HCT116 (cell line): Measurements from ENCODE around the gene TMEM123. TPM values are rescaled to one million over a fixed set of nuclear protein-coding genes. Genes with fewer than 3 reads are reported as not detected.

ENCODE experiments used
- ATAC-seq: fragments of 200-7000 bp; cut with Tn5 transposase; 2 replicates; pipeline ENCODE4 v1.9.1; 2020; ENCODE audit warnings: mild to moderate bottlenecking, moderate library complexity
- BruUV-seq: library from RNA; stranded (reverse); fragments of 400-500 nt; replicated peaks from 2 replicates; lab custom pipeline; 2021; lab: Mats Ljungman, UMichigan
- CTCF ChIA-PET: fragments of 300-600 bp; sonication (Branson Sonifier 250); formaldehyde crosslinking; loops from one replicate; lab custom pipeline; 2021; ENCODE audit warnings: antibody characterized with exemption; lab: Charles Lee
- POLR2A ChIA-PET: fragments of 300-600, 350-600 bp; sonication (Branson Sonifier 250); formaldehyde crosslinking; loops from one replicate; lab custom pipeline; 2021; ENCODE audit warnings: antibody characterized with exemption; lab: Charles Lee
- RAD21 ChIA-PET, 2 experiments: fragments of 300-600 bp; sonication (Branson Sonifier 250); formaldehyde crosslinking; loops; one replicate each; lab custom pipeline; 2023; ENCODE audit warnings: low total read pairs in 2 of 2; ENCODE audit not compliant: uncharacterized antibody in 2 of 2, unreplicated experiment in 2 of 2, low non-redundant PET in 1 of 2; lab: Charles Lee
- DNase-seq: peaks from one replicate; pipeline ENCODE4 v3.0.0-alpha.2; 2010; ENCODE audit warnings: low read depth, low spot score
- H2AFZ ChIP-seq: fragments of 200-600 bp; shearing (Covaris generic), sonication (generic); 2 replicates; pipeline ENCODE4 v1.6.1; 2017; ENCODE audit warnings: low read depth, mixed run types, mixed read lengths, antibody characterized with exemption, low read length; ENCODE audit not compliant: poor library complexity, severe bottlenecking
- H3K27ac ChIP-seq: 2 replicates; pipeline ENCODE4 v1.5.1; 2012; ENCODE audit warnings: low read depth, low read length
- H3K27me3 ChIP-seq: fragments of 200-600 bp; sonication (generic); 2 replicates; pipeline ENCODE4 v1.6.1; 2016; ENCODE audit warnings: mixed run types, low read length, mixed read lengths; ENCODE audit not compliant: insufficient read depth
- H3K36me3 ChIP-seq, 2 experiments: fragments of 200-500 bp in 1 of 2; fragments of 200-600 bp in 1 of 2; sonication (Bioruptor generic) in 1 of 2; sonication (generic) in 1 of 2; 2 replicates each; pipeline versions ENCODE4 v1.5.1 to v1.6.1; 2014 to 2016; ENCODE audit warnings: low read length in 2 of 2, inconsistent platforms in 1 of 2, mixed read lengths in 1 of 2, mixed run types in 1 of 2; ENCODE audit not compliant: insufficient read depth in 2 of 2, control insufficient read depth in 1 of 2
- H3K4me1 ChIP-seq, 2 experiments: fragments of 200-600 bp in 1 of 2; sonication (generic) in 1 of 2; 2 replicates each; pipeline versions ENCODE4 v1.5.1 to v1.6.1; 2012 to 2017; ENCODE audit warnings: low read length in 2 of 2, inconsistent platforms in 1 of 2, mild to moderate bottlenecking in 1 of 2, mixed read lengths in 1 of 2, mixed run types in 1 of 2, moderate library complexity in 1 of 2; ENCODE audit not compliant: insufficient read depth in 2 of 2, control insufficient read depth in 1 of 2
- H3K4me2 ChIP-seq: fragments of 200-600 bp; sonication (generic); 2 replicates; pipeline ENCODE4 v1.6.1; 2017; ENCODE audit warnings: mixed run types, low read length, mixed read lengths
- H3K4me3 ChIP-seq, 2 experiments: fragments of 200-600 bp in 1 of 2; sonication (generic) in 1 of 2; replicated peaks in 1 of 2; 2 replicates each; pipeline ENCODE4 v1.5.1; 2011 to 2016; ENCODE audit warnings: low read length in 2 of 2, control low read depth in 1 of 2, low read depth in 1 of 2, mild to moderate bottlenecking in 1 of 2, mixed read lengths in 1 of 2, mixed run types in 1 of 2
- H3K79me2 ChIP-seq: fragments of 200-600 bp; sonication (generic); 2 replicates; pipeline ENCODE4 v1.6.1; 2017; ENCODE audit warnings: mild to moderate bottlenecking, mixed run types, low read length, moderate library complexity, mixed read lengths; ENCODE audit not compliant: insufficient read depth
- H3K9ac ChIP-seq: fragments of 200-600 bp; sonication (generic); 2 replicates; pipeline ENCODE4 v1.6.1; 2016; ENCODE audit warnings: low read length, mixed read lengths
- H3K9me2 ChIP-seq: fragments of 200-600 bp; sonication (generic), shearing (Covaris generic); 2 replicates; pipeline ENCODE4 v1.6.1; 2017; ENCODE audit warnings: mixed run types, mild to moderate bottlenecking, moderate library complexity; ENCODE audit not compliant: insufficient read depth
- H3K9me3 ChIP-seq, 2 experiments: fragments of 200-500 bp in 1 of 2; fragments of 200-600 bp in 1 of 2; sonication (Bioruptor generic) in 1 of 2; sonication (generic) in 1 of 2; 2 replicates each; pipeline ENCODE4 v1.6.1; 2014 to 2017; ENCODE audit warnings: low read length in 2 of 2, mixed read lengths in 2 of 2, inconsistent platforms in 1 of 2, low read depth in 1 of 2, mild to moderate bottlenecking in 1 of 2, mixed run types in 1 of 2, moderate library complexity in 1 of 2; ENCODE audit not compliant: control insufficient read depth in 1 of 2, insufficient read depth in 1 of 2
- H4K20me1 ChIP-seq: fragments of 200-600 bp; sonication (generic), shearing (Covaris generic); 2 replicates; pipeline ENCODE4 v1.6.1; 2017; ENCODE audit warnings: mixed run types, mild to moderate bottlenecking, moderate library complexity; ENCODE audit not compliant: insufficient read depth
- ATF3 ChIP-seq: IDR thresholded peaks from 2 replicates; pipeline ENCODE4 v1.6.1; 2012
- CBX3 ChIP-seq: IDR thresholded peaks from 2 replicates; pipeline ENCODE4 v1.6.1; 2012; ENCODE audit warnings: low read depth
- CEBPB ChIP-seq: IDR thresholded peaks from 2 replicates; pipeline ENCODE4 v1.6.1; 2012; ENCODE audit warnings: low read depth
- EGR1 ChIP-seq: IDR thresholded peaks from 2 replicates; pipeline ENCODE4 v1.6.1; 2012; ENCODE audit warnings: low read depth
- ELF1 ChIP-seq: IDR thresholded peaks from 2 replicates; pipeline ENCODE4 v1.6.1; 2012; ENCODE audit warnings: low read depth, borderline replicate concordance
- EZH2 ChIP-seq: fragments of 200-600 bp; sonication (generic); IDR thresholded peaks from 2 replicates; pipeline ENCODE4 v1.6.1; 2017; ENCODE audit warnings: antibody characterized with exemption, mixed run types
- EZH2phosphoT487 ChIP-seq: fragments of 200-600 bp; IDR thresholded peaks from 2 replicates; pipeline ENCODE4 v1.6.1; 2018; ENCODE audit warnings: antibody characterized with exemption, borderline replicate concordance
- FOSL1 ChIP-seq: IDR thresholded peaks from 2 replicates; pipeline ENCODE4 v1.6.1; 2012; ENCODE audit warnings: low read depth
- JUND ChIP-seq: IDR thresholded peaks from 2 replicates; pipeline ENCODE4 v1.6.1; 2012
- MAX ChIP-seq: IDR thresholded peaks from 2 replicates; pipeline ENCODE4 v1.6.1; 2012
- POLR2A ChIP-seq: IDR thresholded peaks from 2 replicates; pipeline ENCODE4 v1.7.0; 2011; ENCODE audit warnings: borderline replicate concordance; ENCODE audit not compliant: insufficient read depth, insufficient read length; ENCODE audit errors: extremely low read depth
- POLR2AphosphoS5 ChIP-seq: IDR thresholded peaks from 2 replicates; pipeline ENCODE4 v1.6.1; 2011; ENCODE audit warnings: mild to moderate bottlenecking, low read depth, low read length, moderate library complexity
- RAD21 ChIP-seq: IDR thresholded peaks from 2 replicates; pipeline ENCODE4 v1.6.1; 2012; ENCODE audit warnings: low read depth, mild to moderate bottlenecking
- SIN3A ChIP-seq: IDR thresholded peaks from 2 replicates; pipeline ENCODE4 v1.6.1; 2012; ENCODE audit warnings: low read depth
- SP1 ChIP-seq: IDR thresholded peaks from 2 replicates; pipeline ENCODE4 v1.6.1; 2012; ENCODE audit warnings: low read depth
- SRF ChIP-seq: IDR thresholded peaks from 2 replicates; pipeline ENCODE4 v1.6.1; 2012; ENCODE audit warnings: low read depth
- TCF7L2 ChIP-seq: IDR thresholded peaks from 2 replicates; pipeline ENCODE4 v1.7.0; 2011; ENCODE audit warnings: borderline replicate concordance, inconsistent platforms; ENCODE audit not compliant: insufficient read depth, insufficient read length; ENCODE audit errors: extremely low read depth
- YY1 ChIP-seq: IDR thresholded peaks from 2 replicates; pipeline ENCODE4 v1.6.1; 2011; ENCODE audit warnings: low read length, low read depth, moderate library complexity, mild to moderate bottlenecking; ENCODE audit not compliant: insufficient replicate concordance; ENCODE audit errors: extremely low read depth
- ZFX ChIP-seq: fragments of 450-650 bp; IDR thresholded peaks from 2 replicates; pipeline ENCODE4 v1.6.1; 2017
- ZNF274 ChIP-seq: fragments of 200-500 bp; sonication (Bioruptor generic); IDR thresholded peaks from 2 replicates; pipeline ENCODE4 v1.6.1; 2014; ENCODE audit warnings: mild to moderate bottlenecking, low read depth, low read length, inconsistent platforms
- intact Hi-C: fragments of 100-400 bp; cut with micrococcal nuclease; formaldehyde crosslinking; loops from 2 replicates; pipeline ENCODE4 v1.10.0; 2022
- total RNA-seq: library from RNA; stranded (reverse); gene quantifications from one replicate; pipeline ENCODE4 v1.2.1, GENCODE V29; 2021; ENCODE audit not compliant: unreplicated experiment
- TF ChIP-seq, protein P1 (sequence below), 3 experiments: fragments of 200-600 bp in 1 of 3; sonication (generic) in 1 of 3; IDR thresholded peaks in 2 of 3; conservative IDR thresholded peaks in 1 of 3; 2 replicates each; pipeline ENCODE4 v1.5.1; 2012 to 2017; ENCODE audit warnings: low read depth in 2 of 3, low read length in 2 of 3, antibody characterized with exemption in 1 of 3, borderline replicate concordance in 1 of 3, control low read depth in 1 of 3, mild to moderate bottlenecking in 1 of 3, mixed read lengths in 1 of 3, mixed run types in 1 of 3, moderate library complexity in 1 of 3; ENCODE audit not compliant: insufficient read depth in 1 of 3
- TF ChIP-seq, protein P2 (sequence below): IDR thresholded peaks from 2 replicates; pipeline ENCODE4 v1.6.1; 2011; ENCODE audit warnings: mild to moderate bottlenecking, low read length, moderate library complexity; ENCODE audit not compliant: insufficient replicate concordance; ENCODE audit errors: extremely low read depth

The TMEM123 gene
- total RNA-seq, 1 experiment from 2014 or later, result 217 TPM

- Histone ChIP-seq H3K79me2 (no peaks in the 10 kb centered on the region), H3K9me3 (no peaks in the 10 kb centered on the region), H3K4me2 (peak overlapping the region; percentile 59), H3K4me1 (peaks cover 7 to 14% of the 10 kb centered on the region in 2 experiments; a peak in 3 of 4 replicates), H3K27ac (no peak overlapping the region), H3K4me3 (0 out of 4 replicates have a peak overlapping the region, but pooled peaks of 1 of the 2 experiments have one; percentile 3), H3K9me2 (no peaks in the 10 kb centered on the region), H2AFZ (peak overlapping the region; percentile 55), H4K20me1 (no peaks in the 10 kb centered on the region), H3K36me3 (no peaks in the 10 kb centered on the region), H3K9ac (peak overlapping the region; percentile 22; the same call in 1 of the 2 replicates), H3K27me3 (no peaks in the 10 kb centered on the region)
- CTCF ChIA-PET, result interaction anchor here (0.6 to 1.7 kb wide), 2 partner anchors 9 to 86 kb away, joined by 3 to 4 read pairs; no protein-coding TSS in a partner anchor
- BruUV-seq, result no TSS peak
- ATAC-seq (peak; percentile 96), DNase-seq (no peak)
- RAD21 ChIA-PET, result no interaction called here
- intact Hi-C loops, result no loop called here
- POLR2A ChIA-PET, result no interaction called here
- TF ChIP-seq, protein P1, sequence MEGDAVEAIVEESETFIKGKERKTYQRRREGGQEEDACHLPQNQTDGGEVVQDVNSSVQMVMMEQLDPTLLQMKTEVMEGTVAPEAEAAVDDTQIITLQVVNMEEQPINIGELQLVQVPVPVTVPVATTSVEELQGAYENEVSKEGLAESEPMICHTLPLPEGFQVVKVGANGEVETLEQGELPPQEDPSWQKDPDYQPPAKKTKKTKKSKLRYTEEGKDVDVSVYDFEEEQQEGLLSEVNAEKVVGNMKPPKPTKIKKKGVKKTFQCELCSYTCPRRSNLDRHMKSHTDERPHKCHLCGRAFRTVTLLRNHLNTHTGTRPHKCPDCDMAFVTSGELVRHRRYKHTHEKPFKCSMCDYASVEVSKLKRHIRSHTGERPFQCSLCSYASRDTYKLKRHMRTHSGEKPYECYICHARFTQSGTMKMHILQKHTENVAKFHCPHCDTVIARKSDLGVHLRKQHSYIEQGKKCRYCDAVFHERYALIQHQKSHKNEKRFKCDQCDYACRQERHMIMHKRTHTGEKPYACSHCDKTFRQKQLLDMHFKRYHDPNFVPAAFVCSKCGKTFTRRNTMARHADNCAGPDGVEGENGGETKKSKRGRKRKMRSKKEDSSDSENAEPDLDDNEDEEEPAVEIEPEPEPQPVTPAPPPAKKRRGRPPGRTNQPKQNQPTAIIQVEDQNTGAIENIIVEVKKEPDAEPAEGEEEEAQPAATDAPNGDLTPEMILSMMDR (IDR thresholded peaks at IDR 0.05 in 2 of 3, conservative IDR thresholded peaks at IDR 0.05 in 1 of 3; ENCODE audit: borderline replicate concordance in 1 of 3, insufficient read depth in 1 of 3, low read depth in 2 of 3, low read length in 2 of 3), result no peak
- TF ChIP-seq JUND (0 out of 2 replicates have a peak, but pooled peaks have one; percentile 15), TCF7L2 (no peak), EGR1 (no peak), CBX3 (peak; percentile 77; the same call in 1 of the 2 replicates), RAD21 (no peak; the same call in 1 of the 2 replicates), ELF1 (peak; percentile 66), POLR2AphosphoS5 (peak; percentile 65), POLR2A (no peak), ATF3 (no peak), YY1 (no peak), MAX (no peak), EZH2phosphoT487 (no peak), ZNF274 (no peak), SRF (no peak), ZFX (no peak), FOSL1 (no peak), CEBPB (peak; percentile 44; the same call in 1 of the 2 replicates), EZH2 (no peak), SP1 (peak; percentile 53), SIN3A (no peak)
- TF ChIP-seq, protein P2, sequence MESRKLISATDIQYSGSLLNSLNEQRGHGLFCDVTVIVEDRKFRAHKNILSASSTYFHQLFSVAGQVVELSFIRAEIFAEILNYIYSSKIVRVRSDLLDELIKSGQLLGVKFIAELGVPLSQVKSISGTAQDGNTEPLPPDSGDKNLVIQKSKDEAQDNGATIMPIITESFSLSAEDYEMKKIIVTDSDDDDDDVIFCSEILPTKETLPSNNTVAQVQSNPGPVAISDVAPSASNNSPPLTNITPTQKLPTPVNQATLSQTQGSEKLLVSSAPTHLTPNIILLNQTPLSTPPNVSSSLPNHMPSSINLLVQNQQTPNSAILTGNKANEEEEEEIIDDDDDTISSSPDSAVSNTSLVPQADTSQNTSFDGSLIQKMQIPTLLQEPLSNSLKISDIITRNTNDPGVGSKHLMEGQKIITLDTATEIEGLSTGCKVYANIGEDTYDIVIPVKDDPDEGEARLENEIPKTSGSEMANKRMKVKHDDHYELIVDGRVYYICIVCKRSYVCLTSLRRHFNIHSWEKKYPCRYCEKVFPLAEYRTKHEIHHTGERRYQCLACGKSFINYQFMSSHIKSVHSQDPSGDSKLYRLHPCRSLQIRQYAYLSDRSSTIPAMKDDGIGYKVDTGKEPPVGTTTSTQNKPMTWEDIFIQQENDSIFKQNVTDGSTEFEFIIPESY, result no peak
These were observed 24.2 kb upstream of the TMEM123 start for GRCh38 chr11:102476812-102477211.
